PC-3 (cell line): Measurements from ENCODE around the gene CLRN3.

Experiments
- CTCF ChIP-seq: fragments of 300-600 bp; sonication (generic); conservative IDR thresholded peaks from 2 replicates; pipeline ENCODE4 v1.5.1; 2017; ENCODE audit warnings: antibody characterized with exemption, low read depth, mild to moderate bottlenecking, low read length
- EZH2 ChIP-seq: fragments of 300-600 bp; sonication (generic); IDR thresholded peaks from one replicate; pipeline ENCODE4 v1.6.1; 2017; ENCODE audit warnings: antibody characterized with exemption, mild to moderate bottlenecking, low read length; ENCODE audit not compliant: unreplicated experiment

GRCh38 chr10:127852456-127852855 lies 40.3 kb downstream of the CLRN3 start:
- TF ChIP-seq CTCF (no peak), EZH2 (no peak)
